HUES6 (cell line): Measurements from ENCODE around the gene WAS.

Experiments
- H3K27ac ChIP-seq: 2 replicates; pipeline ENCODE4 v1.7.0; 2013; ENCODE audit warnings: low read depth, mild to moderate bottlenecking, low read length, inconsistent platforms
- H3K27me3 ChIP-seq: 2 replicates; pipeline ENCODE4 v1.6.1; 2013; ENCODE audit warnings: low read length; ENCODE audit not compliant: control insufficient read depth, insufficient read depth
- H3K36me3 ChIP-seq: 2 replicates; pipeline ENCODE4 v1.6.1; 2013; ENCODE audit warnings: low read length; ENCODE audit not compliant: control insufficient read depth, insufficient read depth
- H3K4me1 ChIP-seq: 2 replicates; pipeline ENCODE4 v1.6.1; 2013; ENCODE audit warnings: low read length; ENCODE audit not compliant: control insufficient read depth, insufficient read depth
- H3K4me3 ChIP-seq: 2 replicates; pipeline ENCODE4 v1.5.1; 2013; ENCODE audit warnings: low read depth, low read length
- H3K9ac ChIP-seq: one replicate; pipeline ENCODE4 v1.6.1; 2013; ENCODE audit warnings: mild to moderate bottlenecking, low read length
- H3K9me3 ChIP-seq: 2 replicates; pipeline ENCODE4 v1.6.1; 2013; ENCODE audit warnings: low read depth, low read length; ENCODE audit not compliant: control insufficient read depth, insufficient read depth

Gene WAS

GRCh38 chrX:48711162-48711928 lies 27.7 kb downstream of the WAS start:
- no peak overlapping the region for H3K27ac ChIP-seq
- H3K9ac ChIP-seq: no peak overlapping the region

GRCh38 chrX:48711929-48712505 lies 28.4 kb downstream of the WAS start:
- H3K27me3 ChIP-seq: peaks cover 16% of the 10 kb centered on the region
- H3K36me3 ChIP-seq: peaks cover 9% of the 10 kb centered on the region
- H3K9me3 ChIP-seq: peaks cover 22% of the 10 kb centered on the region; the same call in 1 of the 2 replicates
- H3K4me1 ChIP-seq: no peaks in the 10 kb centered on the region
- H3K9ac ChIP-seq: no peak overlapping the region
- no peak overlapping the region for H3K4me3 ChIP-seq
- no peak overlapping the region for H3K27ac ChIP-seq

More at GRCh38 chrX:48711162-48711928, 27.7 kb downstream of the WAS start:
- Histone ChIP-seq H3K27me3 (peaks cover 16% of the 10 kb centered on the region), H3K4me3 (no peak overlapping the region), H3K36me3 (peaks cover 16% of the 10 kb centered on the region), H3K9me3 (peaks cover 22% of the 10 kb centered on the region; the same call in 1 of the 2 replicates), H3K4me1 (no peaks in the 10 kb centered on the region)

GRCh38 chrX:48713847-48714246 lies 30.2 kb downstream of the WAS start:
- H3K4me3 ChIP-seq: no peak overlapping the region
- no peak overlapping the region for H3K9ac ChIP-seq
- H3K27ac ChIP-seq: no peak overlapping the region
- no peaks in the 10 kb centered on the region for H3K36me3 ChIP-seq
- peaks cover 16% of the 10 kb centered on the region for H3K27me3 ChIP-seq
- H3K9me3 ChIP-seq: peaks cover 18% of the 10 kb centered on the region; the same call in 1 of the 2 replicates
- H3K4me1 ChIP-seq: no peaks in the 10 kb centered on the region

- Histone ChIP-seq H3K4me3 (no peak overlapping the region), H3K27ac (no peak overlapping the region), H3K36me3 (no peaks in the 10 kb centered on the region), H3K4me1 (no peaks in the 10 kb centered on the region), H3K9me3 (peaks cover 14% of the 10 kb centered on the region; the same call in 1 of the 2 replicates), H3K27me3 (peaks cover 16% of the 10 kb centered on the region), H3K9ac (no peak overlapping the region)
These were observed 31.0 kb downstream of the WAS start for GRCh38 chrX:48714573-48714972.

GRCh38 chrX:48715072-48715471 lies 31.5 kb downstream of the WAS start:
- no peaks in the 10 kb centered on the region for H3K4me1 ChIP-seq
- no peak overlapping the region for H3K4me3 ChIP-seq
- no peak overlapping the region for H3K27ac ChIP-seq
- H3K9ac ChIP-seq: no peak overlapping the region
- H3K36me3 ChIP-seq: no peaks in the 10 kb centered on the region
- peaks cover 16% of the 10 kb centered on the region for H3K27me3 ChIP-seq
- peaks cover 13% of the 10 kb centered on the region; the same call in 1 of the 2 replicates for H3K9me3 ChIP-seq

GRCh38 chrX:48715876-48716502 lies 32.4 kb downstream of the WAS start:
- Histone ChIP-seq H3K36me3 (no peaks in the 10 kb centered on the region), H3K27me3 (peaks cover 16% of the 10 kb centered on the region), H3K4me1 (no peaks in the 10 kb centered on the region), H3K27ac (no peak overlapping the region), H3K4me3 (no peak overlapping the region), H3K9ac (no peak overlapping the region), H3K9me3 (peaks cover 13% of the 10 kb centered on the region; the same call in 1 of the 2 replicates)

- H3K9ac ChIP-seq: no peak overlapping the region
- H3K4me1 ChIP-seq: no peaks in the 10 kb centered on the region
- no peaks in the 10 kb centered on the region for H3K36me3 ChIP-seq
- H3K27ac ChIP-seq: no peak overlapping the region
- no peak overlapping the region for H3K4me3 ChIP-seq
- H3K9me3 ChIP-seq: peaks cover 21% of the 10 kb centered on the region; the same call in 1 of the 2 replicates
- H3K27me3 ChIP-seq: peaks cover 5% of the 10 kb centered on the region; the same call in 1 of the 2 replicates
These were observed 36.4 kb downstream of the WAS start for GRCh38 chrX:48719958-48720357.

- Histone ChIP-seq H3K27ac (no peak overlapping the region), H3K9ac (no peak overlapping the region), H3K36me3 (no peaks in the 10 kb centered on the region)
These were observed 37.1 kb downstream of the WAS start for GRCh38 chrX:48720577-48721250.

GRCh38 chrX:48721916-48722315 lies 38.3 kb downstream of the WAS start:
- Histone ChIP-seq H3K9me3 (peaks cover 17% of the 10 kb centered on the region; the same call in 1 of the 2 replicates), H3K4me1 (no peaks in the 10 kb centered on the region), H3K27ac (no peak overlapping the region), H3K27me3 (no peaks in the 10 kb centered on the region), H3K9ac (no peak overlapping the region), H3K4me3 (no peak overlapping the region), H3K36me3 (no peaks in the 10 kb centered on the region)

More at GRCh38 chrX:48720577-48721250, 37.1 kb downstream of the WAS start:
- H3K9me3 ChIP-seq: peaks cover 18% of the 10 kb centered on the region; the same call in 1 of the 2 replicates
- no peak overlapping the region for H3K4me3 ChIP-seq
- no peaks in the 10 kb centered on the region; the same call in 1 of the 2 replicates for H3K27me3 ChIP-seq
- H3K4me1 ChIP-seq: no peaks in the 10 kb centered on the region

- no peak overlapping the region for H3K27ac ChIP-seq
- H3K4me3 ChIP-seq: no peak overlapping the region
- H3K4me1 ChIP-seq: no peaks in the 10 kb centered on the region
- H3K9ac ChIP-seq: no peak overlapping the region
- H3K27me3 ChIP-seq: no peaks in the 10 kb centered on the region
- peaks cover 8% of the 10 kb centered on the region; the same call in 1 of the 2 replicates for H3K9me3 ChIP-seq
- H3K36me3 ChIP-seq: no peaks in the 10 kb centered on the region
These were observed 43.0 kb downstream of the WAS start for GRCh38 chrX:48726596-48726995.
